GM10248 (cell line): Measurements from ENCODE around the gene PKDCC.

Source experiments
- CTCF ChIA-PET: fragments of 300-600 bp; sonication (Branson Sonifier 250); formaldehyde crosslinking; extraction: SDS; loops from one replicate; lab custom pipeline; 2021; ENCODE audit warnings: antibody characterized with exemption; lab: Yijun Ruan, JAX
- POLR2A ChIA-PET: fragments of 350-650 bp; sonication (Branson Sonifier 250); formaldehyde crosslinking; extraction: SDS; loops from one replicate; lab custom pipeline; 2020; ENCODE audit warnings: antibody characterized with exemption; lab: Yijun Ruan, JAX
- DNase-seq: peaks from one replicate; pipeline ENCODE4 v3.0.0; 2012; ENCODE audit errors: extremely low spot score
- CTCF ChIP-seq: IDR thresholded peaks from 2 replicates; pipeline ENCODE4 v1.5.1; 2012; ENCODE audit warnings: mild to moderate bottlenecking, low read depth; ENCODE audit errors: extremely low read depth, missing control alignments, control extremely low read depth

PKDCC gene

GRCh38 chr2:42055573-42056514 lies 8.0 kb downstream of the PKDCC start:
- TF ChIP-seq CTCF, result no peak

GRCh38 chr2:42057159-42057901 lies 9.5 kb downstream of the PKDCC start:
- CTCF ChIA-PET, result interaction anchor here (1.2 to 4.8 kb wide), 4 partner anchors 12 to 186 kb away, joined by 3 to 34 read pairs (median 4); no protein-coding TSS in a partner anchor
- no peak for DNase-seq
- TF ChIP-seq CTCF, result no peak
- POLR2A ChIA-PET, result no interaction called here

More at GRCh38 chr2:42055573-42056514, 8.0 kb downstream of the PKDCC start:
- CTCF ChIA-PET, result interaction anchor here (1.1 to 4.8 kb wide), 4 partner anchors 10 to 185 kb away, joined by 3 to 34 read pairs (median 4); no protein-coding TSS in a partner anchor
- DNase-seq, result no peak
- POLR2A ChIA-PET, result no interaction called here

- CTCF ChIA-PET, result interaction anchor here (1.2 to 4.8 kb wide), 4 partner anchors 11 to 187 kb away, joined by 3 to 34 read pairs (median 4); no protein-coding TSS in a partner anchor
- no peak for TF ChIP-seq CTCF
- POLR2A ChIA-PET, result no interaction called here
- DNase-seq, result no peak
These were observed 10.2 kb downstream of the PKDCC start for GRCh38 chr2:42057902-42058450.

- POLR2A ChIA-PET, result no interaction called here
These were observed 11.6 kb downstream of the PKDCC start for GRCh38 chr2:42059261-42059898.

GRCh38 chr2:42060028-42060427 lies 12.2 kb downstream of the PKDCC start:
- peak; percentile 48 for DNase-seq
- ChIA-PET POLR2A (no interaction called here), CTCF (interaction anchor here (0.9 to 4.8 kb wide), 4 partner anchors 27 to 192 kb away, joined by 3 to 34 read pairs (median 5); no protein-coding TSS in a partner anchor)
- TF ChIP-seq CTCF, result peak; percentile 39

More at GRCh38 chr2:42059261-42059898, 11.6 kb downstream of the PKDCC start:
- DNase-seq, result no peak
- no peak for TF ChIP-seq CTCF
- CTCF ChIA-PET, result interaction anchor here (0.8 to 4.8 kb wide), 5 partner anchors 10 to 191 kb away, joined by 3 to 34 read pairs (median 5); no protein-coding TSS in a partner anchor
